HG02870 (cell line): ENCODE data around the gene PRR19.
"Not testable (repeated sequence)": the region's sequence is repeated elsewhere in the genome, so short reads cannot be mapped to it uniquely, and the experiment has no call there.

Experiments used
- ATAC-seq: cut with Tn5 transposase; IDR thresholded peaks from one replicate; pipeline ENCODE4 v1.9.1; 2021; ENCODE audit warnings: mild to moderate bottlenecking, moderate library complexity; ENCODE audit not compliant: unreplicated experiment

PRR19 gene, protein sequence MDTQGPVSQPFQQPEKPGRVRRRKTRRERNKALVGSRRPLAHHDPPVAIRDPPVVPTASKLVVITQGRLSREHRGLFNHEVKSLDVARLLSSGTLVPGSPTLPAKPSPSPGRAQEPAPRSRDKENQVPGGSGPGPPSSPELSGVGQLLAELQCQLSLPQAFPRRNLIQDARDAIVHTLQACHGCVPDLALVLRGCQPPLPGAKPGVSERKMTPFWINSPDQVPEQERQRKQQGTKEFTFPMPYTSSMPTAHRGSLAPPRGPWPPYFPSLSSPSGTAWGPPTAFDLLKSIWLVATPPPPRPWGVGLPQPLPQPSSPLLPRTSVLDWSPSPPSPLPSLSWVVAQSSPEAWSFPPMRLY

DNA sequence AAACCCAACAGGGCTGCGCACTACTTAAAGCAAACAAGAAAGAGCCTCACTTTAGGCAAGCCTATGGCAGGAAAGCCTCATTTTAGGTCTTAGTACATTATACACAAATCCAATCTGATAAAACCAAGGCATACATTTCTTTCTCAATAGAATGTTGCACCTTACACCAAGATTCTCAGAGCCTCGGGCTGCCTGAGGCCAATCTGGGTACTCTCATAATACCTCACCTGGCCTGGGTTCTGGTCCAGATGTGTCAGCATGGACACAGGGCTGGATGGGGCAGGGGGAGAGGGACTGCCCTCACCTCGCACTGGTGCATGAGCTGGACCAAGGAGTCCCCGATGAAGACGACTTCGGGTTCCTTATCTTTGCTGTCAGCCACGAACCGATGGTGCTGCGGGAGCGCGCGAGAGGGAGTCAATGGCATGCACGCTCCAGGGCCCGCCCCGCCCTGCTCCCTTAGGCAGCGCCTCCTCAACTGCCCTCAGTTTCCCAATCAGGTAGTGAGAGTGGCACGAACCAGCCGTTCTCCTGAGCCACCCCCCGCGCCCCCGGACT, at the start of gene PRR19:
TSS of gene PRR19 (plus strand) at position 487 of the 558 bp plus-strand sequence. CDS start 7,453 bp downstream, outside the sequence.
- no peak for ATAC-seq

DNA sequence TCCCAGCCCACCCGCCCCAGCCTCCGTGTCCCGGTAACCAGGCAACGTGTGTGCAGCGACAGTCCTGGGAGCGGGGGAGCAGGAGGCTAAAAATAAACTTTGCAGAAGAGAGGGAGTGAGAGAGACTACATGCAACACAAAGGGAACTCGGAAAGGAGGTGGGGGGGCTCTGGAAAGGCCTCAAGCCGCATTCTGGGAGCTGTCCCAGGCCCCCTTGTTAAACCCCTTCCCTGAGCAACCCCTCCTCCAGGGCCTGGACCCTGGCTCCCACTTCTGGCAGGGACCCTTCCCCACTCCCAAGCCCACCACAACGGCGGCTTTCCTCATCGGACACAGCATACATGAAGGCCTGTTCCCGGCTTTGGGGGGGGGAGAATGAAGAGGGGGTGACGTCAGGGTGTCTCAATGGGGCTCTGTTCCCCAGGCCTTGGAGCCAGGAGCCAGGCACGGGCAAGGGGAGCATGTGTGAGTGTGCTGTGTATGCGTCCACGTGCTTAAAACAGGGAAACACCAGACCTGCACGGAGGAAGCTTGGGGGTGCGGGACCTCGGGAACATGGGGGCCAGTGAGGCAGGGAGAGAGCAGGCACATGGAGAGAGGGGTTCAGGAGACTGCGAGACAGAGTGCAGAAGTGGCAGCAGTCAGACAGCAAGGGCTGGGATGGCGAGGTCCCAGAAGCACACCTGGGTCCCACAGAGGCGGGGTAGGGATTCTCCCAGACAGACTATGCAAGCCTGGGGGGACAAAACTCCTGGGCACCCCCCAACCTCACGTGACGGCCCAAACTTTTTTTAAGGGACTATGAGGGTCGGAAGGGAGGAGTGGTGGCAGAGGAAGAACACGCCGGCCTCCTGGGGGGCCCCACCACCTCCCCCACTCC, 49.3 kb upstream of the PRR19 start:
- no peak for ATAC-seq

DNA sequence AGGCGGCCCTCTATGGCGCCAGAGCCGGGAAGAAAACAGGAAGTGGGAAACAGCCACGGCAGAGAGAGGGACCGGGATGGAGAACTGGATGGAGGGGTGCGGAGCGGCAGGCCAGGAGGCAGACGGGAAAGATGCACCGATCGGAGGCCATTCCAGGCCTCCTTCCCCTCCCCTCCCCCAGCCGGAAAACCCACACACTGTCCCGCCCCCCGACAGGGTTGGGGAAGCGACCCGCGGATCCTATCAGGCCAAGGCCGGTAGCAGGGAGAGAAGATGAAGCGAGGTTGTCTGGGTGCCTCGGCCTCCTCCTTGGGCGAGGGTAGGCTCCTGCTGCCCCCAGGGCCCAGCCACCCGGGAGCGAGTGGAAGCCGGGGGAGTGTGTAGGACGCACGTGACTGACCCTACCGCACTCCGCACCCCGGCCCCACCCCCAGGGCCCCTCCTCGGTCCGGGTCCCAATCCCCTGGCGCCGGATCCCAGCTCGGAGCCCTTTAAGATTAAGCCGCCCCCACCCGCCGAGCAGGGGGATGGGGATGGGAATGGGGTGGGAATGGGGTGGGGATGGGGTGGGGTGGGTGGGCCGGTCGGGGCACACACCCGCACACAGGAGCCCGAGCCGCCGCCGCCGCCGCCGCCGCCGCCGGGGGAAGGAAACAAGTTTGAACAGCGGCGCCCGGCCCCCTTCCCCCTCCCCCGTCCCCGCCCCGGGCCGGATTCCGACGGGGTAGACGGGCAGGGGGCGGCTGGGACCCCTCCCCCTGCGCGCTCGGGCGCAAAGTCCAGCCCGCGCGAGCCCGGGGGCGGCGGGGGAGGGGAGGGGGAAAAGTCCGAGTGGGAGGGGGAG, 48.5 kb upstream of the PRR19 start:
- no peak for ATAC-seq

DNA sequence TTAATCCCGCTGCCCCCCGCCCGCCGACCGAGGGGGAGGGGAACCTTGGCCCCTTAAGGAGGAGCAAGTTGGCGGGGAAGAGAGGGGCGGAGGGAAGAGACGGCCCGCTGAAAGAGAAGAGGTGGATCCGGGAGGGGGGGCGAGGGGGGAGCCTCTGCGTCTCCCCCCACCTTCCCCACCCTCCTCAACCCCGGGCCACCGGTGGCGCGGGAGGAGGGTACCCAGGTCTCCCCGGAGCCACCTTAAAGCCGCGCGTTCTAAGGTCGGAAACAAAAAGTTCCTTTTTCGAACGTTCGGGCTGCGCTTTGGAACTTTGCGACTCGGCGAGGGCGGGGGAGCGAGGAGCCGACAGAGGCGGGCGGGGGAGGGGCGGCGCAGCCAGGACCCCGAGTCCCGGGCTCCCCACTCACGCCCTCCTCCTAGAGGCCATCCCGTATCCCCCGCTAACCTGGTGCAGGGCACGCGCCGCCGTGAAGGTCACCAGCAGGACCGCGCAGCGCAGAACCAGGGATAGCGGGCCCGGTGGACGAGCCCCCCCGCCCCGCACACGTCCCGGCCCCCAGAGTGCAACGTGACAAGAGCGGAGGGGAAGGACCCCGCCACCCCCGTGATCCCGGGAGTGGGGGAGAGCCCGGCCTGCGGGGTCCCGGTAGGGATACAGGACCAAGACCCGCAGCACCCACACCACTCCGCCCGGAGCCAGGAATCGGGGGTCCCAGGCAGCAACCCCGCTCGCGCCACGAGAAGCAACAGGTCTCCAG, 47.7 kb upstream of the PRR19 start:
- ATAC-seq: peak; percentile 22

DNA sequence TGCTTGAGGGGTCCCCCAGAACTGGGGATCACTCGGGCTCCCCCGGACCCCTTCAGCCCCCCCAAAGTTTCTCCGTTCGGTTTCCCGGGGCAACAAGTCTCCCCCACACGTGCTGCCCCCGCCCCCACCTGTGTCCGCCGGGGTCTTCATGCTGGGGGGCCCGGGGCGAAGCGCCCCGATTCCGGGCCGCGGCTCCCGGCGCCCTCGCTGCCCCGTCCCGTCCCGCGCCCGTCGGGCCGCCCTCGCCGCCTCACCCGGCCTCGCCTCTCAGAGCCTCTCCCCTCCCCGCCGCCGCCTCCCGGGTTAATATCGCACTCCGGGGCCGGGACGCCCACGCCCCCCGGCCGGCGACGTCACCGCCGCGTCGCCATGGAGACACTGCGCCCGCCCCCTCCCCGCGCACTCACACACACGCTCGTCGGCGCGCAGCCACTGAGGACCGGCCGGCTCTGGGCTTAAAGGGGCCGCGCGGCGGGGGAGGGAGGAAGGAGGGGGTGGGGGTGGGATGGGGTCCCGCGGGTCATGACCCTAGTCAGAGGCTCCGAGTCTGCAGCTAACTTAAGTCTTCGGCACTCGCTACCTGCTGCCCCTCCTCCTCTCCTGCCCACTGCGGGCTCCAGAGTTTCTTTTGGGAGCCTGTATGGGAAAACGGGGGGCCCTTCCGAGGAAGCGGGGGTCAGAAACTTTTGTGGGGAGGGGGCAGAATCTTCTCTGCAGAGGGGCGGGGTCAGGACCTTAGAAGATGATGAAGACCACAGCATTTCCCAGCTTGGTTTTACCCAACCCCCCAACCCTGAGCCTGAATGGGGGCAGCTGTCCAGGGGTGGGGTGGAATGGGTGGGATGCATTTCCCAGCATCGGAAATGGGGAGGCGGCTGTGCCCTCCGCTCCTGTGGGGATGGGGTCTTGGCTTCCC, 46.8 kb upstream of the PRR19 start, which contains the start of gene ERF:
TSS of gene ERF (minus strand) at position 279 of the 916 bp plus-strand sequence. CDS start at position 150, 129 bp downstream.
- ATAC-seq: peak; percentile 58

DNA sequence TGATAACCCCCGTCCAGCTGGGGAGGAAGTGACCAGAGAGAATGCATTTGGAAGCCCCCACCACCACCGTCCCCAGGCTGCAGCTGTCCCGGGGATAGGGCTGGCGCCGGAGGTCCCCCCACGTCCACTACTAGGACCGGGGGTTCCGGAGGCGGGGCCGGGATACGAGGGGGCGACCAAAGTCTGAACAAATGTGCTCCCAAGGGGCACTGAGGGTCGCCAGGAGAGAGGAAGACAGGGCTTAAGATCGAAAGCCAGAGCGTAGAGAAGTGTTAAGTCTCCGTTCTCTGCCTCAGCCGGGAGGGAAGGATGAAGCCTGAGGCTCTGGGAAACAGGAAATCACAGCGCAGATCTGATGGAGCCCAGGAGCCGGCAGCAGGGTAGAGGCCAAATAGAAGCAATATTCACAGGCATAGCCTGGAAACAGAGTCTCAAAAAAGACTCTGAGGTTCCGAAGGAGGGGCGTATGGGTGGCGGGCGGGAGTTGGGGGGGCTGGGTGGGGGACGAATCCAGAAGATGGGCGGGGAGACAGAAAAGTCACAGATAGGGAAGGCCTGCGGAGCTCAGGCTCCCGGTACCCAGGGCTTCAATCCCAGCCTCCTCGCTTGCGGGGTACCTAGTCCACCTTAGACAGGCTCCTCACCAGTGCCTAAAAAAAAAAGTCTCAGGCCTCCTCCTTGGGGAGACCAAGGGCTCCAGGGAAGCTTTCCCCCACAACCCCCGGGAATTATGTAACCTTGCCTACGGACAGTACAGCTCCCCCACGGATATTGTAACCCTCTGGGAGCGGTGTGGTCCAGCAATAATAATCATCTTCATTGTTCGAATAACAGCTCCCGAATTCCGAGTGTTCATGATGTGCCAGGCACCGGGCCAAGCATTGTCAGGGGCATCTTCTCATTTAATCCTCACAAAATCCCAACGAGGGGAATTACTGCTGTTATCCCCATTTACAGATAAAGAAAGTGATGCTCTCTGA, 45.9 kb upstream of the PRR19 start:
- no peak for ATAC-seq

DNA sequence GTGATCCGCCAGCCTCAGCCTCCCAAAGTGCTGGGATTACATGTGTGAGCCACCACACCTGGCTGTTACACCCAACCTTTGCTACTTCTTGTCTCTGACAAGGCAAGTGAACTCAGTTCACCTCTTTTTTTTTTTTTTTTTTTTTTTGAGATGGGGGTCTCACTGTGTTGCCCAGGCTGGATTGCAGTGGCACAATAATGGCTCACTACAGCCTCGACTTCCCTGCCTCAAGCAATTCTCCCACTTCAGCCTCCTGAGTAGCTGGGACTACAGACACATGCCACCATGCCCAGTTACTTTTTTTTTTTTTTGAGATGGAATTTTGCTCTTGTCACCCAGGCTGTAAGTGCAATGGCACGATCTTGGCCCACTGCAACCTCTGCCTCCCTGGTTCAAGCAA, 44.1 kb upstream of the PRR19 start:
- not testable (repeated sequence) for ATAC-seq

DNA sequence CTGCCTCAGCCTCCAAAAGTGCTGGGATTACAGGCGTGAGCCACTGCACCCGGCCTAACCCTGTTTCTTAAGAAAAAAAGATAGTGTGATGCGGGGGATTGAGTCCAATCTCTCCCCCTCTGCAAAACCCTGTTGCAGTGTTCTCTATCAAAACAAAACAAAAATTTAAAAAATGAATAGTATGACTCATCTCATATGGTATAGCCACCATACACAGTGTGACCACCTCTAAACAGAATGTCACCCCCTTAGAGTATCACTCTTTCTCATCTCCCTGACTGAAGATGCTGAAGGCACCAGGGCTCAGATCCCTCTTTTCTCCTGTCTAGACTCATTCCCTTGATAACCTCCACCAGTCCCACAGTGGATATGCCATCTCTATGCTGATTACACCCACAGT, 40.2 kb upstream of the PRR19 start:
- ATAC-seq: no peak

DNA sequence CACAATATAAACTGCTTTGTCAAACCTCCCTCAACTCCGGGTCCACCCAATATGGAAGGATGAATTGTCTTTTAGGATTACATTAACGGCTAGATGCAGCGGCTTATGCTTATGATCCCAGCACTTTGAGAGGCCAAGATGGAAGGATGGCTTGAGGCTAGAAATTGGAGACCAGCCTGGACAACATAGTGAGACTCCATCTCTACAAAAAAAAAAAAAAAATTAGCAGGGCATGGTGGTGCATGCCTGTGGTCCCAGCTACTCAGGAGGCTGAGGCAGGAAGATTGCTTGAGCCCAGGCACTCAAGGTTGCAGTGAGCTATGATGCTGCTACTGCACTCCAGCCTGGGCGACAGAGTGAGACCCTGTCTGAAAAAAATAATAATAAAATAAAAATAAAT, 35.8 kb upstream of the PRR19 start:
- ATAC-seq: not testable (repeated sequence)

DNA sequence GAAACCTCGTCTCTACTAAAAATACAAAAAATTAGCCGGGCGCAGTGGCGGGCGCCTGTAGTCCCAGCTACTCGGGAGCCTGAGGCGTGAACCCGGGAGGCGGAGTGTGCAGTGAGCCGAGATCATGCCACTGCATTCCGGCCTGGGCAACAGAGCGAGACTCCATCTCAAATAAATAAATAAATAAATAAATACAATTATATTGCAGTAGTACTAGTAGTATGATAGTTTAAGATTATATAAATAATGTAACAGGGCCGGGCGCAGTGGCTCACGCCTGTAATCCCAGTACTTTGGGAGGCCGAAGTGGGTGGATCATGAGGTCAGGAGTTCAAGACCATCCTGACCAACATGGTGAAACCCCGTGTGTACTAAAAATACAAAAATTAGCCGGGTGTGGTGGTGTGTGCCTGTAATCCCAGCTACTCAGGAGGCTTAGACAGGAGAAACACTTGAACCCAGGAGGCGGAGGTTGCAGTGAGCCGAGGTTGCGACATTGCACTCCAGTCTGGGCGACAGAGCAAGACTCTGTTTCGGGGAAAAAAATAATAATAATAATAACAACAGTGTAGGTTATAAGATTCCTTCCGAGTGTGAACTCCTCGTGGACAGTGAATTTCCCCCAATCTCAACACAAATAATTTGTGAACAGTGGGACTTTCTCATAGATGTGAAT, 34.9 kb upstream of the PRR19 start:
- ATAC-seq: not testable (repeated sequence)

DNA sequence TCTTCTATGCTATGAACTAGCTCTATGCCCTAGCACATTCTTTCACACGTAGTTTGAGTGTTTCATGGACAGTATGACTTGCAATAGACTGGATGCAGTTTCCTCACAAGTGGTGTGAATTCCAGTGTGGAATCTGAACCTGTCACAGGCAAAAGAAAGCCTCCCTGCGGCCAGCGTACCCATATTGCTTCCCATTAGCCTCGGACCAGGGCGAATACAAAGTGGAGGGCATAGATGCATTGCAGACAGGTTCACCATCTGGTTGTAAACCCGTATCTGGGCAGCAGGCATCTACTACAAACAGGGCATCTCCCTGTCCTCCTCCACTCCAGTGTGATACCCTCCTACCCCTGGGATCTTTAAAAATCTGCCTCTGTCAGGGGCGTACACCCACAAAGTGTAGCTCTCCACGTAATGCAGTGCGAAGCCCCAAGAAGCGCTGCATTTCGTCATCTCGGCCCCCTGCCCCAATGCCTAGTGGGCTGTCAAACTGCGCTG, 34.2 kb upstream of the PRR19 start:
- no peak for ATAC-seq

DNA sequence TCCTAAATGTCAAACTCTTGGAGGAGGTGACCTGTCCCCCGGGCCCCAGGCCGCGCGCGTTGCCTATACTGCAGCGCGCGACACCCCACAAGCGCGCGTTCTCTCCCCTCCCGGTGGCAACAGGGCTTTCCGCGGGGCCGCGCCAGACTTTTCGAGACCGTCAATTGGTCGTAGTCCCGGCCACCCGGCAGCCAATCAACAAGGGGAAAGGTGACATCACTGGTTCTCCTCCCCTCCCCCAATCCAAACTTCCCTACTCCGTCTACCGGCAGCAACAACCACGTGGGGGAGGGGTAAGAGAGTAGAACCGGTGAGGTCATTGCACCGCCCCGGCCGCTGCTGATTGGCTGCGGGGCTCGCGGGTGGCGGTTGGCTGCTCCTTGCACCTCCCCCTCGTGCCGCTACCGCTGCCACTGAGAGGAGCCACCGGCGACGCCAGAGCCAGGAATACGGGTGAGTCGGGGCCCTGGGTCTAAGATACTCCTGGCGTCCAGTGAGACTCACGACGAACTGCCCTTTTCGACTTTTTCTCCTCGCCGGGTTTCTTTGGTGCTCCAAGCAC, 33.7 kb upstream of the PRR19 start:
- peak; percentile 51 for ATAC-seq

DNA sequence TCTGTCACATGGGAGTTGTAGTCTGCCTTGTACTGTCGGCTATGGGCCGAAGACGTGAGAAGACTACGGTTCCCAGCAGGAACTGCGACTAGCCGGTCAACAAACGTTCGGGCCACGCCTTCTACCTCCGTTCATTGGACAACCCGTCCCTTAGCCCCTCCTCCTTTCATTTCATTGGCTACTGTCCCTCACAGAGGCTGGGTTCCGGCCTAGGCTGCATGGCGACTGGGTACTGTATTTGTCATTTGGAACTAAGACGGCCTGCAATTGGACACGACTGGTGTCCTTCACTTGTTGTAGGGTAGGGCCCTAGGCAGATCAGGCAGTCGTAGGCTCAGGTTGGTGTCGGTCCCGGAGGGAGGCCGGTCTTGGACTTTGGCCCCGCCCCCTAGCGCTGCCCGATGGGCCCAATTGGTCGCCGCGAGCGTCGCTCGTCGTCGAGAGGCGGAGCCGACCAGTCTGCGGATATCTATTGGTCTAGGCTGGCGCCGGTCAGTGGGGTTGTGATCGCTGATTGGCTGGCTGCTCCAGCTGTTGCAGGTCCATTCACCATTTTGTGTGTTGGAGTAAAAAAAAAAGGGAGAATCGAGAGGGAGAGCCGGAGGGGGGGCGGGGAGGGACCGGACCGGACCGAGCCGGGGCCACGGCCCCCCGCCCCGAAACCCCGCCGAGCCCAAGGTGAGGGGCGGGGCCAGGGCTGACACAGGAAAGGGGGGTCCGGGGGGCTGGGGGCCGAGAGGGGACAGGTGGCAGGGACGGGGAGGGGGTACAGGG, 33.0 kb upstream of the PRR19 start, which contains the start of gene CIC:
TSS of gene CIC (plus strand) at position 549 of the 774 bp plus-strand sequence. CDS start 2,532 bp downstream, outside the sequence.
- ATAC-seq: peak; percentile 70

DNA sequence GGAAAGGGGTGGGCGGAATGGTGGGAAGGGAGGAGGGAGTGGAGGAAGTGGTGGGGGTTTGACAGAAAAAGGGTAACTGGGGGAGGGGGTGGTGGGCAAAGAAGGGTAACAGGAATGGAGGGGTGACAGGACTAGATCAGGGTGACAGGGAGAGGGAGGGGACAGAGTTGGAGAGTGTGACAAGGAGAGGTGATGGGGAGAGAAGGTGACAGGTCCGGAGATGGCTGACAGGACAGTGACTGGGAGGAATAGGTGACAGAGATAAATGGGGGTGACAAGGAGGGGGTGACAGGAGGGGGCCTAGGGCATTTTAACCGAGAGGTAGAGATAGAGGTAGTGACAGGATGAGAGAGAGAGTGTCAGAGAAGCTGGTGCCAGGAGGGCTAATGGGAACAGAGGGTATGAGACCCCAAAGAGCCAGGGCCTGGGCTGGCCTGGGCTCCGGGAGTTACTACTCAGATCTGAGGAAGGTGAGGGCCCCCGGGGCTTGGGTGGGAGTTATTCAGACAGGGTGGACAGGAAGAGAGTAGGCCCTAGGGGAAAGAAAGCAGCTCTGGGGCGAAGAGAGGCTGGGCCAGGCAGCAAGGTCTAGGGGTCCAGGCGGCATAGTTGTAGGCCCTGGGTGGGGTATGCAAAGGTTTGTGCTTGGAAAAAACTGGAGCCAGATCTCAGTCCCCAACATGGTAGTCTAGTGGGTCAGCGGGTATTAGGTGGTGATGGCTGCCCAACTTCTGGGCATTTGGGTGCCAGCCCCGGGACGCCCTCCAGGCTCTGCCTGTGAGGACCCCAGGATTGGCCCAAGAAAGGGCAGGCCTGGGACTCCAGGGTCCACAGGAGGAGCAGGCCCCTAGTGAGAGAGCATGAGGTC, 32.2 kb upstream of the PRR19 start:
- ATAC-seq: no peak
